Uterus (tissue), 4 donors: ENCODE results near the gene SPPL2C. TPM values are rescaled to one million over a fixed set of nuclear protein-coding genes. Genes with fewer than 3 reads are reported as not detected.

Source experiments
- DNase-seq, 2 donors: peaks; one replicate each; pipeline ENCODE4 v3.0.0-alpha.2; 2019 to 2020
- H3K27ac ChIP-seq, 2 donors: fragments of 200-600 bp; sonication (generic); 1 replicate in 1 of 2; 2 replicates in 1 of 2; pipeline ENCODE4 v1.5.1; 2016 to 2018
- H3K27me3 ChIP-seq, 2 donors: fragments of 200-600 bp; sonication (generic); one replicate each; pipeline ENCODE4 v1.5.1; 2018 to 2019; ENCODE audit warnings: control low read depth in 1 of 2
- H3K36me3 ChIP-seq, 2 donors: fragments of 200-600 bp; sonication (generic); one replicate each; pipeline ENCODE4 v1.5.1; 2019; ENCODE audit warnings: control low read depth in 1 of 2
- H3K4me1 ChIP-seq, 2 donors: fragments of 200-600 bp; sonication (generic); one replicate each; pipeline ENCODE4 v1.5.1; 2018 to 2019; ENCODE audit warnings: control low read depth in 1 of 2
- H3K4me3 ChIP-seq, 2 donors: fragments of 200-600 bp; sonication (generic); 1 replicate in 1 of 2; 2 replicates in 1 of 2; pipeline ENCODE4 v1.5.1; 2018 to 2019; ENCODE audit warnings: mild to moderate bottlenecking in 1 of 2
- H3K9me3 ChIP-seq, 2 donors: fragments of 200-600 bp; sonication (generic); one replicate each; pipeline ENCODE4 v1.5.1; 2019; ENCODE audit warnings: control low read depth in 1 of 2
- POLR2A ChIP-seq, 2 donors: fragments of 450-650 bp; IDR thresholded peaks; one replicate each; pipeline ENCODE4 v1.6.1; 2016; ENCODE audit warnings: antibody characterized with exemption in 2 of 2, mild to moderate bottlenecking in 1 of 2, moderate library complexity in 1 of 2
- intact Hi-C: fragments of 100-400 bp; cut with DNase I; formaldehyde crosslinking; loops from one replicate; pipeline ENCODE4 v1.15.1; 2023; ENCODE audit warnings: low total_unique reads
- total RNA-seq, 4 donors: library from RNA; depleted of rRNA in 3 of 4; stranded (reverse); fragments of >200 nt in 3 of 4; gene quantifications; one replicate each; pipeline versions ENCODE4 v1.1.0 to v1.2.4, GENCODE V29; 2014 to 2023
- TF ChIP-seq, protein P1 (sequence below), 4 experiments: fragments of 200-600 bp in 2 of 4; fragments of 450-650 bp in 2 of 4; sonication (generic) in 2 of 4; IDR thresholded peaks; one replicate each; pipeline ENCODE4 v1.5.1; 2016 to 2019; ENCODE audit warnings: antibody characterized with exemption in 4 of 4, mild to moderate bottlenecking in 2 of 4, moderate library complexity in 1 of 4
- donor health status: DM: yes; HTN: yes; CAD: no.

Gene SPPL2C
- total RNA-seq, 4 donors from 2014 or later: not detected

- Histone ChIP-seq H3K4me1 (no peaks in the 10 kb centered on the region), H3K27me3 (no peaks in the 10 kb centered on the region), H3K27ac (no peak overlapping the region), H3K9me3 (no peaks in the 10 kb centered on the region), H3K36me3 (no peaks in the 10 kb centered on the region), H3K4me3 (no peak overlapping the region)
- TF ChIP-seq, protein P1, sequence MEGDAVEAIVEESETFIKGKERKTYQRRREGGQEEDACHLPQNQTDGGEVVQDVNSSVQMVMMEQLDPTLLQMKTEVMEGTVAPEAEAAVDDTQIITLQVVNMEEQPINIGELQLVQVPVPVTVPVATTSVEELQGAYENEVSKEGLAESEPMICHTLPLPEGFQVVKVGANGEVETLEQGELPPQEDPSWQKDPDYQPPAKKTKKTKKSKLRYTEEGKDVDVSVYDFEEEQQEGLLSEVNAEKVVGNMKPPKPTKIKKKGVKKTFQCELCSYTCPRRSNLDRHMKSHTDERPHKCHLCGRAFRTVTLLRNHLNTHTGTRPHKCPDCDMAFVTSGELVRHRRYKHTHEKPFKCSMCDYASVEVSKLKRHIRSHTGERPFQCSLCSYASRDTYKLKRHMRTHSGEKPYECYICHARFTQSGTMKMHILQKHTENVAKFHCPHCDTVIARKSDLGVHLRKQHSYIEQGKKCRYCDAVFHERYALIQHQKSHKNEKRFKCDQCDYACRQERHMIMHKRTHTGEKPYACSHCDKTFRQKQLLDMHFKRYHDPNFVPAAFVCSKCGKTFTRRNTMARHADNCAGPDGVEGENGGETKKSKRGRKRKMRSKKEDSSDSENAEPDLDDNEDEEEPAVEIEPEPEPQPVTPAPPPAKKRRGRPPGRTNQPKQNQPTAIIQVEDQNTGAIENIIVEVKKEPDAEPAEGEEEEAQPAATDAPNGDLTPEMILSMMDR (IDR thresholded peaks at IDR 0.05): no peak
- TF ChIP-seq POLR2A (IDR thresholded peaks at IDR 0.05): no peak
- intact Hi-C loops: no loop called here
- DNase-seq: no peak
These were observed 26.0 kb upstream of the SPPL2C start for GRCh38 chr17:45818699-45819098.

DNA sequence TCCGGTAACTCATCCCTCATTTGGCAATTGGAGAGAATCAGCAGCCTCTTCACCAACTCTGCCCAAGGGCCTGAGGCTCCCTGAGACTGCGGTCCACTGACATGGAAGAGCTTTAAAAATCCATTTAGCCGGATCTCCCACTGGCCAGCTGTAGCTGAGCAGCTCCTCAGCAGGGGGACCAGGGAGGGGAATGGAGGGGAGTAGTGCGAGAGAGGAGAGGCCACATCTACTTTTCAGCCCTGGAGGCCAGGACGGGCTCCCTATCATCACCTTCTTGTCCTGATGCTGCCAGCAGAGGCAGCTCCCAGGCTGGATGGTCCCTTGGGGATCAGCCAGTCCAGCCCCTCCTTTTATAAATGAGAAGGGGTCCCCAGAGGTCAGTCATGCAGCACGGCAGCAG, 25.0 kb upstream of the SPPL2C start:
- intact Hi-C loops: no loop called here
- TF ChIP-seq, protein P1 (IDR thresholded peaks at IDR 0.05): no peak
- no peak for TF ChIP-seq POLR2A (IDR thresholded peaks at IDR 0.05)
- no peak overlapping the region for H3K4me3 ChIP-seq
- no peak for DNase-seq
- no peaks in the 10 kb centered on the region for H3K9me3 ChIP-seq
- no peaks in the 10 kb centered on the region for H3K36me3 ChIP-seq
- no peaks in the 10 kb centered on the region for H3K4me1 ChIP-seq
- no peak overlapping the region for H3K27ac ChIP-seq
- no peaks in the 10 kb centered on the region for H3K27me3 ChIP-seq

DNA sequence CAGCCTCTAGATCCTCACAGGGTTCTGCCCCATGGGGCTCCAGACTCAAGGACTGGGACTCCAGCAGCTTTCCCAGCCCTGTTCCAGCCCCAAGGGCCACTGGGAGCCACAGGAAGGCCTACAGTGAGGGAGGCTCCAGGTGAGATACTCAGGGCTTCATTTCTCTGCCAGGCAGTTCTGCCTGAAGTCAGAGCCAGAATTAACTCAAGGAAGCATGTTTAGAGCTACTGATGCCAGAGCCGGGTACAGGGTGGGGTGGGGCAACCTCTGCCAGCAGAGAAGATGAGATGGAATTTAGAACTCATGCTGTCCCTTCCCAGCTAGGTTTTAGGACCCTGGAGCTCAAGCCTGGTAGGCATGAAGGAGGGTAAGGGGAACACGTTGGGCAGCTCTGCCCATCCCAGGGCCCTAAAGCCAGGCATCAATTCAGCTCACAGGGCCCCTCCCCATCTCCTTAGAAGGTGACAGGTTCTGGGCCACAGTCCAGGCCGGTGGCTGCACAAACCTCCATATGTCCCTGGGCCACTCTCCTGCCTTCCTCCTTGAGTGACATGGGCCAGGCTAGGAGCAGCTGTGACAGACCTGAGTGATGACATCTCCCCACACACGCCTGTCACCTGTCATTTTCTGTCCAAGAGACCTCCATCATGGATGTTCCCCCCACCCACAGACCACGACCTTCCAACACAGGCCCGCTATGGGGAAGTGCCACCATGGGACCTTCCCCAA, 24.5 kb upstream of the SPPL2C start:
- intact Hi-C loops: no loop called here
- no peaks in the 10 kb centered on the region for H3K4me1 ChIP-seq
- DNase-seq: no peak
- H3K27me3 ChIP-seq: no peaks in the 10 kb centered on the region
- no peaks in the 10 kb centered on the region for H3K36me3 ChIP-seq
- no peaks in the 10 kb centered on the region for H3K9me3 ChIP-seq
- no peak for TF ChIP-seq POLR2A (IDR thresholded peaks at IDR 0.05)
- TF ChIP-seq, protein P1 (IDR thresholded peaks at IDR 0.05): no peak
- no peak overlapping the region for H3K4me3 ChIP-seq
- no peak overlapping the region for H3K27ac ChIP-seq

GRCh38 chr17:45821147-45821546, 23.5 kb upstream of the SPPL2C start:
- Histone ChIP-seq H3K36me3 (no peaks in the 10 kb centered on the region), H3K4me3 (no peak overlapping the region), H3K4me1 (no peaks in the 10 kb centered on the region), H3K9me3 (no peaks in the 10 kb centered on the region), H3K27ac (no peak overlapping the region), H3K27me3 (no peaks in the 10 kb centered on the region)
- TF ChIP-seq, protein P1 (IDR thresholded peaks at IDR 0.05): no peak
- no peak for TF ChIP-seq POLR2A (IDR thresholded peaks at IDR 0.05)
- intact Hi-C loops: no loop called here
- DNase-seq: no peak

GRCh38 chr17:45823598-45823997, 21.1 kb upstream of the SPPL2C start:
- Histone ChIP-seq H3K9me3 (no peaks in the 10 kb centered on the region), H3K27me3 (no peaks in the 10 kb centered on the region), H3K4me3 (no peak overlapping the region), H3K36me3 (no peaks in the 10 kb centered on the region), H3K4me1 (no peaks in the 10 kb centered on the region), H3K27ac (no peak overlapping the region)
- intact Hi-C loops: no loop called here
- DNase-seq: no peak
- TF ChIP-seq, protein P1 (IDR thresholded peaks at IDR 0.05): no peak
- no peak for TF ChIP-seq POLR2A (IDR thresholded peaks at IDR 0.05)
